GM19395 (cell line): Measurements from ENCODE around the gene PFAS.
"Not testable (repeated sequence)": the region's sequence is repeated elsewhere in the genome, so short reads cannot be mapped to it uniquely, and the experiment has no call there.

Source experiments
- ATAC-seq: cut with Tn5 transposase; IDR thresholded peaks from one replicate; pipeline ENCODE4 v1.9.1; 2021; ENCODE audit warnings: mild to moderate bottlenecking, moderate library complexity; ENCODE audit not compliant: unreplicated experiment

Gene PFAS, protein sequence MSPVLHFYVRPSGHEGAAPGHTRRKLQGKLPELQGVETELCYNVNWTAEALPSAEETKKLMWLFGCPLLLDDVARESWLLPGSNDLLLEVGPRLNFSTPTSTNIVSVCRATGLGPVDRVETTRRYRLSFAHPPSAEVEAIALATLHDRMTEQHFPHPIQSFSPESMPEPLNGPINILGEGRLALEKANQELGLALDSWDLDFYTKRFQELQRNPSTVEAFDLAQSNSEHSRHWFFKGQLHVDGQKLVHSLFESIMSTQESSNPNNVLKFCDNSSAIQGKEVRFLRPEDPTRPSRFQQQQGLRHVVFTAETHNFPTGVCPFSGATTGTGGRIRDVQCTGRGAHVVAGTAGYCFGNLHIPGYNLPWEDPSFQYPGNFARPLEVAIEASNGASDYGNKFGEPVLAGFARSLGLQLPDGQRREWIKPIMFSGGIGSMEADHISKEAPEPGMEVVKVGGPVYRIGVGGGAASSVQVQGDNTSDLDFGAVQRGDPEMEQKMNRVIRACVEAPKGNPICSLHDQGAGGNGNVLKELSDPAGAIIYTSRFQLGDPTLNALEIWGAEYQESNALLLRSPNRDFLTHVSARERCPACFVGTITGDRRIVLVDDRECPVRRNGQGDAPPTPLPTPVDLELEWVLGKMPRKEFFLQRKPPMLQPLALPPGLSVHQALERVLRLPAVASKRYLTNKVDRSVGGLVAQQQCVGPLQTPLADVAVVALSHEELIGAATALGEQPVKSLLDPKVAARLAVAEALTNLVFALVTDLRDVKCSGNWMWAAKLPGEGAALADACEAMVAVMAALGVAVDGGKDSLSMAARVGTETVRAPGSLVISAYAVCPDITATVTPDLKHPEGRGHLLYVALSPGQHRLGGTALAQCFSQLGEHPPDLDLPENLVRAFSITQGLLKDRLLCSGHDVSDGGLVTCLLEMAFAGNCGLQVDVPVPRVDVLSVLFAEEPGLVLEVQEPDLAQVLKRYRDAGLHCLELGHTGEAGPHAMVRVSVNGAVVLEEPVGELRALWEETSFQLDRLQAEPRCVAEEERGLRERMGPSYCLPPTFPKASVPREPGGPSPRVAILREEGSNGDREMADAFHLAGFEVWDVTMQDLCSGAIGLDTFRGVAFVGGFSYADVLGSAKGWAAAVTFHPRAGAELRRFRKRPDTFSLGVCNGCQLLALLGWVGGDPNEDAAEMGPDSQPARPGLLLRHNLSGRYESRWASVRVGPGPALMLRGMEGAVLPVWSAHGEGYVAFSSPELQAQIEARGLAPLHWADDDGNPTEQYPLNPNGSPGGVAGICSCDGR (N-terminal part only)

DNA sequence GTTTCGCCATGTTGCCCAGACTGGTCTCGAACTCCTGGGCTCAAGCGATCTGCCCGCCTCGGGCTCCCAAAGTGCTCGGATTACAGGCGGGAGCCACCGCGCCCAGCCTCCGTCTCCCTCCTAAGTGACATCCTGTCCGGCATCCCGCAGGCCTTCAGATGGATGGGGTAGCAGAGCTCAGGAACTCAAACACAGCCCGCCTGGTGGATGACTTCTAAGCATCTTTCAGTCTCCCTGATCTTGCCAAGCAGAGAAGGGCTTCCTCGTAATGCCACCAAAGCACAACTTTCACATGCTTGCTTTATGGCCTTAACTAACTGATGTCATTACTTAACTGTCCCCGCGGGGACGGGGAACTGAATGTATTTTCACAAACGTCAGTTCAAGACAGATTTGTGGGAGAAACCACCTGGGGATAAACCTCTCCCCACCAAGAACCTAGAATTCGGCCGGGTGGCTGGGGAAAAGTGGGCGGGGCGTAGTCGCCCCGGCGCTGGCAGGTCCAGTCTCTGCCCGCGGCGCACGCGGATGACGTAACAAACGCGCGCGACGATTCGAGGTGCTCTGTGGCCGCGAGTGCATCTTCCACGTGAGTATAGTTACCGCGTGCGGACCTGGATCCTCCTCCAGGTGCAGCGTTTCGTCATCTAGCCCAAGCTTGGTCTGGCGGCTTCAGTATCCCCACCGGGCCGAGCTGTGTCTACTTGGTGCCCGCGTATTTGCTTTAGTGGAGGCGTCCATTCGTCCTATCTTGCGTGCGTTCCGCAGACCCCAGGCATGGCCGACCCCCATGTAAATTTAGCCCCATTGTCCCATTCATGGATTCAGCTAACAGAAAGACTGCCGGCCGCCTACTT is at the start of gene PFAS:
TSS of gene PFAS (plus strand) at position 539 of the 857 bp plus-strand sequence. CDS start 4,649 bp downstream, outside the sequence.
- peak; percentile 49 for ATAC-seq

- no peak for ATAC-seq
These were observed 44.1 kb upstream of the PFAS start for GRCh38 chr17:8204761-8205555.

DNA sequence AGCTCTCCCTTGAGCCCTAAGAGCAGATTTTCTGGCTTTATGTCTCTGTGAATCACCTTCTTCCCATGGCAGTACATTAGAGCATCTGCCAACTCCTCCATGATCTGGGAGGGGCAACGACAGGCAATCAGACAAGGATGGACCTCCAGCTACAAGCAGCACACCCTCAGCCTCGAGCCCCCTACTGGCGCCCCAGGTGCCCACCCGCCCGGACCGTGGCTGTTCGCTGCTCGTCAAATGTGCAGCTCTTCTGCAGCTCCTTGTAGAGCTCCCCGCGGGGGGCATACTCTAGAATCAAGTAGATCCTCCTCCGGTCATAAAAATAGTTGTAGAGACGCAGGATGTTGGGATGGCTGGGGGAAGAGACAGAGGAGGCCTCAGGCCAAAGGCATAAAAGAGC is 42.6 kb upstream of the PFAS start:
- no peak for ATAC-seq

DNA sequence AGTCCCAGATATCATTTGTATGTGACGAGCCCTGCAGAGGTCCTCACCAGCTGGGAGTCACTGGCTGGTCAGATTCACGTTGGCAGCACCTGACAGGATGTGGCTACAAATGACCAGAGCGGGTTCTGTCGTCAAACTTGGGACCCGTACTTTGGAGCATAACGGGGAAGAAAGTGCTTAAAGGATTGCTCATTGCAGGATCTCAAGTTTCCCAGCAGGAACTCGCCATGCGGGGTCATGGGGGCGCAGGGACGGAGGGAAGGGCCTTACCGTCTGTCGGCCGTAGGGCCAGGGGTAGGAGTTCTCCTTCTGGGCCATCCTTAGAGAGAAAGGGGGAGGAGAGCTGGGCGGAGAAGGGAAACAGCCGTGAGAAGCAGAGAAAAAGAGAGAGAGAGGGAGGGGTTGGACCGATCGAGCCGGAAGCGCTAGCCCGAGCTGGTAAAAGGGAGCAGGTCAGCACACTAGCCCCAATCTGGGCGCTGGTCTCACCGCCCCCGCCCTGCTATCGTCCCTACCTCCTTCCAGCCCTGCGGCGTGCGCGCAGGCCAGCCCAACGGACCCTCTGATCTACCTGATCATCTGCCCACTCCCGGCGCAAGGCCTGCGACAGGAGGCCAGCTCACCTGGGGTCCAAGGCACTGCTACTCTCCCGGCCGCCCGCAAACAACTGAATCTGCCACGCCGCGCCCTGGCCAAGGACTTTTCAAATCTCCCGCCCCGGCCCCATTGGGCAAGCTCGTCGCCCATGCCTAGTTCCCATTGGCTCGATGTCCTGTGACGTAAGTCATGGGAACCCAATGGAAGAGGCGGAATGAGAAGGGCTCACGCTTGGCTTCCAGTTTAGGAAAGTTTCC is 39.0 kb upstream of the PFAS start, which contains the start of gene AURKB:
TSS of gene AURKB (minus strand) at position 669 of the 854 bp plus-strand sequence. CDS start at position 318, 351 bp downstream.
- peak; percentile 69 for ATAC-seq

DNA sequence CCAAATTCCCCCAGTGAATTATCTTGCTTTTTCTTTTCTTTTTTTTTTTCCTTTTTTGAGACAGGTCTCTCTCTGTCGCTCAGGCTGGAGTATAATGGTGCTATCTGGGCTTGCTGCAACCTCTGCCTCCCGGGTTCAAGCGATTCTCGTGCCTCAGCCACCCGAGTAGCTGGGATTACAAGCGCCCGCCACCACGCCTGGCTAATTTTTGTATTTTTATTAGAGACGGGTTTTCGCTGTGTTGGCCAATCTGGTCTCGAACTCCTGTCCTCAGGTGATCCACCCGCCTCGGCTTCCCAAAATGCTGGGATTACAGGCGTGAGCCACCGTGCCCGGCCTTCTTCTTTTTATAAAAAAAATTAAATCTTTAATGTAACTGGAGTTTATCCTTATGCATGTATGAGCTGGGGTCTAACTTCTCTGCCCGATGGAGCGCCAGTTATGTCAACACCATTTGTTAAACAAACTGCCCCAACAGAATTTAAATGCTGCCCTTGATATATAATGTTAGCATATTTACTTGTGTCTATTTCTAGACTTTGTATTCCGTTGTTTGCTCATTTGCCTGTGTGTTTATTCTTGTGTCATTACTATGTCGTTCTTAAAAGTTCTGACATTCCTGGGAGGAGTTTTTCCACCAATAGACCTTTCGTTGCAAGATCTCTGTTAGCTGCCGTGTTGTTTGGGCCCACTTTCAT is 38.2 kb upstream of the PFAS start:
- ATAC-seq = peak; percentile 12

DNA sequence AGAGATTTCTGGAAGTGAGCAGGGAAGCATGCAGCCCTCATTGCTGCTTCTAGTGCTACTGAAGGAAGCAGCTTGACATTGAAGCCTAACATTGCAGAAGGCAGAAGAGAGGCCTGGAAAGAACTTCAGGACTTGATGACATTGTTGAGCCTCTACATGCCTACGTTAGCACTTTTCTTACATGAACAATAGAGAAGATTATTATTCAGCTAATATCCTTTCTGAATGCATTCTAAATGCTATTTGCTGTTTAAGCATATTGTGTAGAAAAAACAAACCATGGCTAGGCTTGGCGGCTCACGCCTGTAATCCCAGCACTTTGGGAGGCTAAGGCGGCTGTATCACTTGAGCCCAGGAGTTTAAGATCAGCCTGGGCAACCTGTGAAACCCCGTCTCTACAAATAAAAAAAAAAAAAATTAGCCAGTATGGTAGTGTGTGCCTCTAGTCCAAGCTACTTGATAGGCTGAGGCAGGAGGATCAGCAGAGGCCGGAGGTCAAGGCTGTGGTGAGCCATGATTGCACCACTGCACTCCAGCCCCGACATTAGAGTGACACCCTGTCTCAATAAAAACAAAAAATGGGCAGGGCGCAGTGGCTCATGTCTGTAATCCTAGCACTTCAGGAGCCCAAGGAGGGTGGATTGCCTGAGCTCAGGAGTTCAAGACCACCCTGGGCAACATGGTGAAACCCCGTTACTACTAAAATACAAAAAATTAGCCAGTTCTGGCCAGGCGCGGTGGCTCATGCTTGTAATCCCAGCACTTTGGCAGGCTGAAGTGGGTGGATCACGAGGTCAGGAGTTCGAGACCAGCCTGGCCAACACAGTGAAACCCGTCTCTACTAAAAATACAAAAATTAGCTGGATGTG is 36.5 kb upstream of the PFAS start:
- no peak for ATAC-seq

- ATAC-seq = not testable (repeated sequence)
These were observed 35.1 kb upstream of the PFAS start for GRCh38 chr17:8214000-8214399.

DNA sequence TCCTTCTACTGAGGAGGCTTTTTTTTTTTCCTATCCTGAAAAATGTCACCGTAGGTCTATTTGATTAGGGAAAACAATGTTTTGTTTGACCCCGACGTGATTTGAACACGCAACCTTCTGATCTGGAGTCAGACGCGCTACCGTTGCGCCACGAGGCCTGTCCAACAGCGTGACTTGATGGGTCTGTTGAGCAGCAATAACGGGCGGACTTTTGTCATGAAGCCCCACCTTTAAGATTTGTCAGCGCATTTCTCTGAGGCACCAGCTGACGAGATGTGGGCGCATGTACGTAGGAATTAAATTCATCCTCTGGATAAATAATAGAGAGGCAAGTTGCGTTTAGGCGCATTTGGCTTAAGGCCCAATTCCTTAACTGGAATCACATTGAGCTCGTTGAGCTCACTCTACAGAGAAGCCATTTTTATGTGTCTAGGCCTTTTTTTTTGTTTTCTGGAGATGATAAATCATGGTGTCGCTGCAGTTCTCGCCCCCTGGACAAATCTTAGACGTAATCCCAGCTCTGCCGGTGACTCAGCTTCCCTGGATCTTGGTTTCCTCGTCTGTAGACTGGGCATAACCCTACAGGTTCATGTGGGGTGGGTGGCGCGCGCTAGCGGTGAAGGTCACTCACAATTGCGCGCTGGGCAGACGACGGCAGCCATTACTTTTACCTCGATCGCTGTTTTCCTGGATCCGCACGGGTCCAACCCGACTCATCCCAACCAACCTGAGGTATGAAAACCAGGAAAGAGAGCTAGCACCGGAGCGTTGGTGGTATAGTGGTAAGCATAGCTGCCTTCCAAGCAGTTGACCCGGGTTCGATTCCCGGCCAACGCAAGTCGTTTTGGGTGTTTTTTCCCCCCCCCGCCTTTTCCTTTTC is 28.1 kb upstream of the PFAS start:
- no peak for ATAC-seq

- ATAC-seq = peak; percentile 50
These were observed 27.3 kb upstream of the PFAS start for GRCh38 chr17:8221663-8222379.

DNA sequence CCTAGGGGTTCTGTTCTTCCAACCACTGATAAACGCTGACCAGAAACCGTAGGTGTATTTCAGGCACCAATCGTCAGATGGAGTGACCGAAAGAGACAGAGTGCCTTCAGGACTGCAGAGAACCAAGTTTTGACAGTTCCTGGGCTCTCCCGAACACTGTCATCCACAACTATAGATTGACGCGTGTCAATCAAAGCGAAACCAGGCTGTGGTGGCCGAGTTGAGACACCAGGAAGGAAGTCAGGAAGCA is 26.8 kb upstream of the PFAS start:
- ATAC-seq = peak; percentile 33

DNA sequence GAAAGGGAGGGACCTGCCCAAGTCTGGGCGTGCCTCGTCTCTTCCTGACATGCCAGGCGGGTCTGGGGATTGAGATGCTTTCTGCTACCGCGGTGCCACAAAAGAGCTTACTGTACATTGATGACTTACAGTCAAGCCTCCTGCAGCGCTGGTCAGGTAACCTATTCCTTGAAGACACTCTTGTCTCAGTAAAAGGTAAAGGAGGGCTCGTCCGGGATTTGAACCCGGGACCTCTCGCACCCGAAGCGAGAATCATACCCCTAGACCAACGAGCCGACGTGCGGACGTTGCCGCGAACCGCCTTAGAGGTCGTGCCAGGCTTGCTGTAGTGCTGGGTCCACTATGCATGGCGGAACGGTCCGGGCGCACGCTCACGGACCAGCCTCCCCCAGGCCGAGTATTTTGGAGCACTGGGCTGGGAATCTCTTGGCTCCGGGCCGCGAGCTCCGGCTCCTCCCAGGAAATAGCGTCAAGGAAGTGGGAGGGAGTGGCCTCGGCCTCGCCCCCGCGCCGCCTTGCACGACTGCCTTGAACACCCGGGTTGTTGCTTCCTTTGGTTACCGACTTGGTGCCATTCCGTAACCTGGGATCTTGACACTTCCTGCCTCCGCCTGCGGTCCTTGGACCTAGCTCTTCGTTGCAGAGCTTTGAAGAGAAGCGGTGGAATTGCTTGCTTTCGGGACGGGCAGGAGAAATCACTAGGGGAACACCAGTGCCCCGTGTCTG is 26.3 kb upstream of the PFAS start:
- peak; percentile 31 for ATAC-seq

- ATAC-seq = peak; percentile 4
These were observed 25.5 kb upstream of the PFAS start for GRCh38 chr17:8223356-8224126.

DNA sequence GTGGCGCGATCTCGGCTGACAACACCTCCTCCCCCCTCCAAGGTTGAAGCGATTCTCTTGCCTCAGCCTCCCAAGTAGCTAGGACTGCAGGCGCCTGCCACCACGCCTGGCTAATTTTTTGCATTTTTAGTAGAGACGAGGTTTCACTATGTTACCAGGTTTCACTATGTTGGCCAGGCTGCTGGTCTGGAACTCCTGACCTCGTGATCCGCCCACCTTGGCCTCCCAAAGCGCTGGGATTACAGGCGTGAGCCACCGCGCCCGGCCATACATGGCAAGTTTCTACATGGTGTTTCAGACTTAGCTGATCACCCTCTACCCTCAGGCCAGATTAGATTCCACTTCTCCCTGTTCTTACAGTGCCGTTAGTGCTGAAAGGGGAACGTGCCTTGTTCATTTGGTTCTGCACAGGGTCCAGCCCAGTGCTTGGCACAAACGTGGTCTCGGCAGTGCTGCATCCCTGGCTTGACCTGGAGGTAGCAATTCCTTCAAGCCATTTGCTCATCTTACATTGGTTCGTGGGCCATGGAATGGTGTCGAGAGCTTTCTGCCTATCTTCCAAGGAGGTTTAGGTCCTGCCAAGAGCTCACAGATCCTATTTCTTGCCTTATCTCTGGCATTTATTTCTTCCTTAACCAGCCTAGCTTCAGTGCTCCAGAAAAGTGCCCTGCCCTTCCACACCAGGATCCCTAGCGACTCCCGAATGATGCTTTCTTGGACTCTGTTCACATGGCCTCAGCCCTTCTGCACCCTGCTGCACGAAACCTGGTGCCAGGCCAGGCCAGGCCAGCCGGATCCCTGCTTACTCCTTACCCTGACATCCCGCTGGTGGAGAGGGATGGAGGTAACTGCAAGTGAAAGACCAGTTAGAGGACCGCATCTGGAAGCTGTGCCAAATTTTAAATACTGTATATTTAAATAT is 23.9 kb upstream of the PFAS start:
- no peak for ATAC-seq
